ENCODE results near the gene FAM3B.

Gene FAM3B

DNA sequence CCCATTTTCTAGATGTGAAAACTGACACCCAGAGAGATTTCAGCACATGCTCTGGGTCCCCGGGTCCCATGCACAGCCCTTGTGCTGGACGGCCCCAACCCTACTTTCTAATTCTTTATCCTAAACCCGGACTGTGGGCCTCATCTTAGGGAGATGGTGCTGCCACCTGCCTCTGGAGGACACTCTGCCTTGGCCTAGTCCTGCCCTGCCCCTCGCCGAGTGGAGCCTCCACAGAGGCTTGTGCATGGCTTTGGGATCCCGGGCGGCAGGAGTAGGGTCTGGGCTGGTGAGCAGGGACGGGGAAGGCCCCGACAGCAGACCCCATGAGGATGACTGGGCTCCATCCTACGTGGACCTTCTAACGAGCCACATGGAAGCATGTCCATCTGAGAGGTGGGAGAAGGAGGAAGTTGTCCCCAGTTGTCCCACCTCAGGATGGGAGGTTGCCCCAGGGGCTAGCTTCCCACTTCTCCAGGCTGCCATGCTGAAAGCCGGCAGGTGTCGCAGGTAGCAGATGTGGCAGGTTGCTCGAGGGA, 57.6 kb downstream of the FAM3B start:
- TF ChIP-seq TAF1 (IDR thresholded peaks at IDR 0.05; ENCODE audit: low read depth, low read length) (no peak), SPI1 (IDR thresholded peaks at IDR 0.05; ENCODE audit: low read depth, low read length) (no peak), POLR2A (IDR thresholded peaks at IDR 0.05; ENCODE audit: low read depth, low read length) (no peak), POLR2AphosphoS5 (IDR thresholded peaks at IDR 0.05; ENCODE audit: low read depth, low read length) (no peak), PAX5 (IDR thresholded peaks at IDR 0.05; ENCODE audit: insufficient read depth, low read length, severe bottlenecking) (no peak), POU2F2 (IDR thresholded peaks at IDR 0.05; ENCODE audit: low read depth, low read length) (no peak)
- DNase-seq (ENCODE audit: insufficient read length, low spot score) (no peak), FAIRE-seq (no peak)

- TF ChIP-seq POLR2A (IDR thresholded peaks at IDR 0.05; ENCODE audit: low read depth, low read length) (no peak), POU2F2 (IDR thresholded peaks at IDR 0.05; ENCODE audit: low read depth, low read length) (no peak), PAX5 (IDR thresholded peaks at IDR 0.05; ENCODE audit: insufficient read depth, low read length, severe bottlenecking) (no peak), POLR2AphosphoS5 (IDR thresholded peaks at IDR 0.05; ENCODE audit: low read depth, low read length) (no peak), TAF1 (IDR thresholded peaks at IDR 0.05; ENCODE audit: low read depth, low read length) (no peak), SPI1 (IDR thresholded peaks at IDR 0.05; ENCODE audit: low read depth, low read length) (no peak)
- FAIRE-seq (no peak), DNase-seq (ENCODE audit: insufficient read length, low spot score) (no peak)
Measured at GRCh38 chr21:41374867-41375533, 58.4 kb downstream of the FAM3B start.

GRCh38 chr21:41375875-41376274, 59.3 kb downstream of the FAM3B start:
- no peak for FAIRE-seq

GRCh38 chr21:41377715-41378114, 61.1 kb downstream of the FAM3B start:
- TF ChIP-seq TAF1 (IDR thresholded peaks at IDR 0.05; ENCODE audit: low read depth, low read length) (no peak), SPI1 (IDR thresholded peaks at IDR 0.05; ENCODE audit: low read depth, low read length) (no peak), POLR2A (IDR thresholded peaks at IDR 0.05; ENCODE audit: low read depth, low read length) (no peak), POU2F2 (IDR thresholded peaks at IDR 0.05; ENCODE audit: low read depth, low read length) (no peak), PAX5 (IDR thresholded peaks at IDR 0.05; ENCODE audit: insufficient read depth, low read length, severe bottlenecking) (no peak), POLR2AphosphoS5 (IDR thresholded peaks at IDR 0.05; ENCODE audit: low read depth, low read length) (no peak)
- FAIRE-seq (no peak), DNase-seq (ENCODE audit: insufficient read length, low spot score) (no peak)

More at GRCh38 chr21:41375875-41376274, 59.3 kb downstream of the FAM3B start:
- TF ChIP-seq POLR2AphosphoS5 (IDR thresholded peaks at IDR 0.05; ENCODE audit: low read depth, low read length) (no peak), PAX5 (IDR thresholded peaks at IDR 0.05; ENCODE audit: insufficient read depth, low read length, severe bottlenecking) (no peak), SPI1 (IDR thresholded peaks at IDR 0.05; ENCODE audit: low read depth, low read length) (no peak), TAF1 (IDR thresholded peaks at IDR 0.05; ENCODE audit: low read depth, low read length) (no peak), POU2F2 (IDR thresholded peaks at IDR 0.05; ENCODE audit: low read depth, low read length) (no peak)
- no peak for DNase-seq (ENCODE audit: insufficient read length, low spot score)

DNA sequence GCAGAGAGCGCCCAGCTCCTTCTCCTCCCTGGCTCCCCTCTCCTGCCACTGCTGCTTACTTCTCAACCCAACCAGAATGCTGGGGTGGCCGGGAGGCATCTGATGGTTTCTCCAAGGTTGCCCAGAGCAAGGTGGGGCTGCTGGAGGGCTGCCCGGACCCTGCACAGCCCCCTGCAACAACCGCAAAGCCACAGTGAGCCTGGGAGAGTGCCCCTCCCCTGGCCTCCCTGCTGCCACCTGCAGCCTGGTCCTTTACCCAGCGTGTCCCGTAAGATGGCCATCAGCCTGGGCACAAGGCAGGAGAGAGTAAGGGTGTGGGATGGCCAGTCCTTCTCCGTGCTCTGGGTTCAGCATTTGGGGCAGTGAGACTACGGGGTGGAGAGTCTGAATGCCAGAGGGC, 62.2 kb downstream of the FAM3B start:
- FAIRE-seq (no peak), DNase-seq (ENCODE audit: insufficient read length, low spot score) (no peak)
- no peak for TF ChIP-seq POLR2A (IDR thresholded peaks at IDR 0.05; ENCODE audit: low read depth, low read length)
- no peak for TF ChIP-seq SPI1 (IDR thresholded peaks at IDR 0.05; ENCODE audit: low read depth, low read length)
- TF ChIP-seq POLR2AphosphoS5 (IDR thresholded peaks at IDR 0.05; ENCODE audit: low read depth, low read length) = no peak
- TF ChIP-seq TAF1 (IDR thresholded peaks at IDR 0.05; ENCODE audit: low read depth, low read length) = no peak
- TF ChIP-seq POU2F2 (IDR thresholded peaks at IDR 0.05; ENCODE audit: low read depth, low read length) = no peak
- no peak for TF ChIP-seq PAX5 (IDR thresholded peaks at IDR 0.05; ENCODE audit: insufficient read depth, low read length, severe bottlenecking)

DNA sequence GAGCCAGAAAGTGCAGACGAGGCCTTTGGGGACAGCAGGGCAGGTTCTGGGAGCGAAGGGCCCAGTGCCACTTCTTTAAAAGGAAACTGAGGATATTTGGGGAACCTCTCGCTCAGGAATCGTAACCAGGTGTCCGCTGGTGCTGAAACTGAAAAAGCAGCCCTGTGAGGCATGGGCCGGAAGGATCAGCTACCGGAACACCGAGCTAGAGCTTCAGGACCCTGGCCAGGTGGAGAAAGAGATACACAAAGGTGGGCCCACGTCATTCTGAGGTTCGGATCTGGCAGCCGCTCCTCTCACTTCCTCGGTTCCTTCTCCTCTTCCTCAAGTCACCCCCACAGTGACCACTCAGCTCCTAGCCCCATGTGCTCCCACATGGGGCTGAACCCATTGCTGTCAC, 63.3 kb downstream of the FAM3B start:
- DNase-seq (ENCODE audit: insufficient read length, low spot score) (no peak), FAIRE-seq (no peak)
- no peak for TF ChIP-seq SPI1 (IDR thresholded peaks at IDR 0.05; ENCODE audit: low read depth, low read length)

GRCh38 chr21:41381731-41382130, 65.1 kb downstream of the FAM3B start:
- no peak for TF ChIP-seq POLR2AphosphoS5 (IDR thresholded peaks at IDR 0.05; ENCODE audit: low read depth, low read length)
- no peak for TF ChIP-seq POU2F2 (IDR thresholded peaks at IDR 0.05; ENCODE audit: low read depth, low read length)
- no peak for TF ChIP-seq SPI1 (IDR thresholded peaks at IDR 0.05; ENCODE audit: low read depth, low read length)
- TF ChIP-seq PAX5 (IDR thresholded peaks at IDR 0.05; ENCODE audit: insufficient read depth, low read length, severe bottlenecking) = no peak
- TF ChIP-seq TAF1 (IDR thresholded peaks at IDR 0.05; ENCODE audit: low read depth, low read length) = no peak
- TF ChIP-seq POLR2A (IDR thresholded peaks at IDR 0.05; ENCODE audit: low read depth, low read length) = no peak
- no peak for FAIRE-seq
- DNase-seq (ENCODE audit: insufficient read length, low spot score) = no peak

- FAIRE-seq = no peak
- TF ChIP-seq PAX5 (IDR thresholded peaks at IDR 0.05; ENCODE audit: insufficient read depth, low read length, severe bottlenecking) (no peak), POU2F2 (IDR thresholded peaks at IDR 0.05; ENCODE audit: low read depth, low read length) (no peak), TAF1 (IDR thresholded peaks at IDR 0.05; ENCODE audit: low read depth, low read length) (no peak), POLR2A (IDR thresholded peaks at IDR 0.05; ENCODE audit: low read depth, low read length) (no peak), POLR2AphosphoS5 (IDR thresholded peaks at IDR 0.05; ENCODE audit: low read depth, low read length) (no peak), SPI1 (IDR thresholded peaks at IDR 0.05; ENCODE audit: low read depth, low read length) (no peak)
- DNase-seq (ENCODE audit: insufficient read length, low spot score) = no peak
Measured at GRCh38 chr21:41387042-41387819, 70.6 kb downstream of the FAM3B start.

- FAIRE-seq (no peak), DNase-seq (ENCODE audit: insufficient read length, low spot score) (no peak)
- TF ChIP-seq PAX5 (IDR thresholded peaks at IDR 0.05; ENCODE audit: insufficient read depth, low read length, severe bottlenecking) (no peak), POLR2A (IDR thresholded peaks at IDR 0.05; ENCODE audit: low read depth, low read length) (no peak)
Measured at GRCh38 chr21:41387824-41388223, 71.2 kb downstream of the FAM3B start.

Measured in GM12891 (cell line).